GM18526 (cell line): ENCODE results near the gene CDH4.

Source experiments
- POLR2A ChIP-seq: IDR thresholded peaks from 3 replicates; pipeline ENCODE4 v1.6.1; 2011; ENCODE audit not compliant: insufficient read length; ENCODE audit errors: extremely low read depth

Gene CDH4

DNA sequence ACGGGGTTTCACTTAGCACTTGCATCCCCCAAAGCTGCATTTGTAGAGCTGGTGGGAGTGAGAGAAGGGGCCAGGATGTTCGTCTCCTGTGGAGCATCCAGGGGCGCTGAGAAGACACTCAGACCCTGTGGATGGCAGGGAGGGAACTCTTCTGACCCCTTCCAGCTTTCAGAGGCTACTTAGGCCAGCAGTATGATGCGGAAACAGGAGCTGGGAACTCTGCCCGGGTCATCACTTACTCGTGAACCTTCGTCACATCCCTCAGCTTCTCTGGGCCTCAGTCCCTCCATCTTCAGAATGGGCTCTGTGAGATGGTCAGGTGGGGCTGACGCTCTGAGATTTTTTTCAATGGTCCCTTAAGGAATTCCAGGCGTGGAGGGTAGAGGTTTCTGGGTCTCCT, 585.1 kb downstream of the CDH4 start:
- no peak for TF ChIP-seq POLR2A

DNA sequence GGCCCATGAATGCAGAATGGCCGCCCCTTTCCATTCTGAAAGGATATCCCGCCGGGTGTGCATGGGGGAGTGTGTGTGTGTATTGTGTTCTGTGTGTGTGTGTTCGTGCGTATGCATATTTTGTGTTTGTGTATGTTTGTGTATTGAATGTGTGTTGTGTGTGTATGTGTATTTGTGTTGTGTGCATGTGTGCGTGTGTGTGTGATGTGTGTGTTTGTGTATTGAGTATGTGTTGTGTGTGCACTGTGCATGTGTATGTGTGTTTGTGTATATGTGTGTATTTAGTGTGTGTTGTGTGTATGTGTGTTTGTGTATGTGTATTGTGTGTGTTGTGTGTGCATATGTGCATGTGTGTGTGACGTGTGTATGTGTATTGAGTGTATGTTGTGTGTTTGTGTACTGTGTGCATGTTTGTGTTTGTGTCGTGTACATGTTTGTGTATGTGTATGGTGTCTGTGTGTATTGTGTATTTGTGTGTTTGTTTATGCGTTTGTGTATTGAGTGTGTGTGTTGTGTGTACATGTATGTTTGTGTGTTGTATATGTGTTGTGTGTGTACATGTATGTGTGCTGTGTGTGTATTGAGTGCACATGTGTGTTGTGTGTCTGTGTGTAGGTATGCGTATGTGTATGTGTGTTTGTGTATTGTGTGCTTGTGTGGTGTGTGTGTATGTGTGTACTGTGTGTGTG, 587.3 kb downstream of the CDH4 start:
- TF ChIP-seq POLR2A: no peak

DNA sequence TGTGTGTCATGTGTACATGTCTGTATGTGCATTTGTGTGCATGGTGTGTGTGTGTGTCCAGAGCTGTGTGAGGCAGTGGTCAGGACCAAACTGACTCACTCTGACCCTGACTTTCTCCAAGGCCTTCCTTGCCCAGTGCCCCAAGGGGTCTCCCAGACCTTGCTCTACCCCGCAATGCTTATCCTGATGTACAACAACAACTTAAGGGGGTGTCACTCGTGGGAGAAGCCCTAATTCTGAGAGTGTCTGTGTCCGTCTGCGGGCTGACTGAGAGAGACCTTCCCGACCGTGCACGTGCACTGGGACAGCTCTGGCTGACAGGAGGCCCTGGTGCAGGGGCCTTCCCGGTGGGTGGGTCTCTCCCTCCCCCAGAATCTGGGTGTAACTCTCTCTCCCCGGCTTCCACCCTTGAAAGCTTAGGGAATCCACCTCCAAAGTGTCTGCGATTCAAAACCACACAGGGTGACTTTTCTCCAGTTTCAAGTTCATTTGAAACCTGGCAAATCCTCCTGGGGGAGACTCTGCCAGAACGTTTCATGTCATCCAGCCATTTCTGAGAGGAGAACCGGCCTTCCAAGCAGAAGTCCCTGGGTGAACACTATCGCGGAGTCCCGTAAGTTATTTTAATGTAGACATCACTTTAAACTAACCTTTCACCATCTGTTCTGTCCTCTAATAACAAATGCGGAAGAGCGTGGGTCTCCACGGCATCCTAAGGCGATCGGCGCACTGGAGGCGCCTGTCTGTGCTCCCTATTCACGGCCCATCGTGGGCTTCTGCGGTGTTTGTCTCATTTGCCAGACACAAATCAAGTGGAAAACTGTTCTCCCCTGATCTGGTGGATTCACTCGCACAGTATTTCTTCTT, 588.1 kb downstream of the CDH4 start:
- no peak for TF ChIP-seq POLR2A

DNA sequence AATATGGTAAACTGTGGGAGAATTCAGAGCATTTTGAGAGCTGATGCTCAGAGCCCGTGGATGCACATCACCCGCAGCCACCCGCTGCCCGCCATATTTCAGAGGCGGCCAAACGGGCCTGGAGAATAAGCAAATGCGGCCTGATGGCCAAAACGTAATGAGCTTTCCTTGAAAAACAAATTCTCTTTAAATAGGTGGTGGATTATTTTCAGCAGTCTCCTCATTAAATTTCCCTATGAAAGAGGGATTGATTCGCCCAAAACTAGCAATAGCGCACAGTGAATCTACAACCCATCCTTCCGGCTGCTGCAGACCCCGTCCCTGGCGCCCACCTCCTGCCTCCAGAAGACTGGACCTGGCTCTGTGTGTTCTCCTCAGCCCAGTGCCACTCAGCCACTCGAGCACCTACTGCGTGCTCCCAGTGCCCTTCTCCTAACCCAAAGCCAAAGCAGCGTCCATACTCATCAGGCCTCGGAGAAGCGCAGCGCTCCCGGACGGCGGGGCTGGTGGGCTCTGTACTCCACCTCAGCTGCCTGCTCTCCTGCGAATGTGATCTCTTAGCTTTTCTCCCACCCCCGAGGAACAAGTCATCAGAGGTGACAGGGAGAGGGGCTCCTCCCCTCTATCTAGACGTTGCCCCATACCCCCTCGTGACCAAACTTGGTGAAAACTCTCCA, 588.9 kb downstream of the CDH4 start:
- no peak for TF ChIP-seq POLR2A

DNA sequence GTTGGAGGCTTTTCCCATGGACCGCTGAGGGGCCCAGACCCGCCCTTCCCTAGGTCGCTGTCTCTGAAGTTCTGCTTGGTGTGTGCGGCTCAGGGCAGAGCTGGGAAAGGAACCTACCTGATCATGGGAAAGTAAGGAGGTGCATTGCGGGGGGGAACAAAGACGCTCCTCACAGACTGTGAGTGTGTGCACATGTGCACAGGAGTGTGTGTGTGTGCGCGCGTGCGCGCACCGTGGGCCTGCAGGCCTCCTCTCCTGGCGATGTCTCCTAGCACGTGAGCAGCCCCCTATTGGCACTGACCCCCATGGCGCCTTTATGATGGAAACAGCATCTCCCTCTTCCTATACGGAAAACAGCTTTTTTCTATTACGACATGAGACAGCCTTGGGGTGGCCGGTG, 589.5 kb downstream of the CDH4 start:
- TF ChIP-seq POLR2A: no peak

DNA sequence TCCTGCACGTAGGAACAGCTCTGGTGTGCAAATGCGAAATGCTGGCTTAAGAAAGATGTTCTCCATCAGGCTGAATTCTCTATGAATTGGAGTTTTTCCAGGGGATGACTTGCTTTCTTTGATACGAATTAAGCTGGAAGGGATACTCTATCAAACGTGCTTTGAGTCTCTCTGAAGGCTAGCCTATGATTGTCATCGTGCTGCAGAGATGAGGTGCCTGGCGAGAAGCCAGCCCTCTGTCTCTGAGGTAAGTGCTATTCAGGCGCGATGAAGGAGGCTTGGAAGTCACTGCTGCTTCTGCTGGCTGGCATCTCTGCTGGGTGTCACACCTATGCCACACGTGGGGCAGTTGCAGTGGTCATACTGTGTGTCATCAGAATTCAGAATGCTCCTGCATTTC, 589.9 kb downstream of the CDH4 start:
- TF ChIP-seq POLR2A: no peak

DNA sequence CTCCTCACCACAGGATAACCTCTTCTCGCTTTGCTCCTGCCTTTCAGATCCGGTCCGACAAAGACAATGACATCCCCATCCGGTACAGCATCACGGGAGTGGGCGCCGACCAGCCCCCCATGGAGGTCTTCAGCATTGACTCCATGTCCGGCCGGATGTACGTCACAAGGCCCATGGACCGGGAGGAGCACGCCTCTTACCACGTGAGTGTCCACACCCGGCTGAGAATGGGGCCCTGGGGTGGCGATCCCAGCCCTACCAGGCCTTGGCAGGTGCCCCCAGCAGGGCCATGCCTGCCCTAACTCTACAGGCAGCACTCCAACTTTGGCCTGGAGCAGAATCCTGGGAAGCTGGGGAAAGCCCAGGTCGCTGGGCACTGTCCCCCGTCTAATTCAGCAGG, 592.6 kb downstream of the CDH4 start:
- no peak for TF ChIP-seq POLR2A

DNA sequence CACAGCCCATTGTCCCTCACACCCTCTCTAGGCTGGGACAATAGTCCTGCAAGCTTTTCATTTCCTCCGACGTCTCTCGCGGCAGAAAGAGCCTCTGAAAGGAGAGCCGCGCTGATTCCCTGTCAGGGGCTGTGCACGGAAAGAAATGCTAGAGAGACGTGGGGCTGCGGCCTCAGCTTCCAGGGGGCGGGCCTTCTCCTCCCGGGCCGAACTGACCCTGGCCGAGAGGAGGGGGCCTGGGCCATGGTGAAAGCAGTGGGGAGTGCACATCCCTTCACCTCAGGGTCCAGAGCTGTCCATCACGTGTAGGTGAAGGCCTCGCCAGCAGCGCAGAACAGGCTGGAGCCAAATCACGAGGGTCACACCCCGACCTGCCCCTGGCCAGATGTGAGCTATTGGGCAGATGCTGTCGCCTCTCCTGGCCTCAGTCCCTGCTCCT, 593.2 kb downstream of the CDH4 start:
- no peak for TF ChIP-seq POLR2A

DNA sequence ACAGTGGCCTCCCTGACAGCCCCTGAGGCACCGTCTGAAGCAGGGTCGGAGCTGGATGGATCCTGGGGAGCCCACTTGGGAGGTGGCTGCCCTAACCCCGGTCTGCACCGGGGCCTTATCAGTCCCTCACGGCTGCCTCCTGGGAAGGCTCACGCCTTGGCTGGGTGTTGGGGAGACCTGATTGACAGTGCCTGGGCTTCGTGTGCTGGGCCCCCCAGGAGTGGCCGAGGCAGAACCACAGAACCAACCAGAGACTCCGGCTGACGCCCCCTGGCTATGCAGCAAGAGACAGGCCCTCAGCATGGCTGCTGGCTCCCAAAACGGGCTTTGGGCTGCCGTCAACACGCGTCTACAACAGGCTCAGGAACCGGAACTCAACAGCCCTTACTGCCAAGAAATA, 594.0 kb downstream of the CDH4 start:
- TF ChIP-seq POLR2A: no peak

DNA sequence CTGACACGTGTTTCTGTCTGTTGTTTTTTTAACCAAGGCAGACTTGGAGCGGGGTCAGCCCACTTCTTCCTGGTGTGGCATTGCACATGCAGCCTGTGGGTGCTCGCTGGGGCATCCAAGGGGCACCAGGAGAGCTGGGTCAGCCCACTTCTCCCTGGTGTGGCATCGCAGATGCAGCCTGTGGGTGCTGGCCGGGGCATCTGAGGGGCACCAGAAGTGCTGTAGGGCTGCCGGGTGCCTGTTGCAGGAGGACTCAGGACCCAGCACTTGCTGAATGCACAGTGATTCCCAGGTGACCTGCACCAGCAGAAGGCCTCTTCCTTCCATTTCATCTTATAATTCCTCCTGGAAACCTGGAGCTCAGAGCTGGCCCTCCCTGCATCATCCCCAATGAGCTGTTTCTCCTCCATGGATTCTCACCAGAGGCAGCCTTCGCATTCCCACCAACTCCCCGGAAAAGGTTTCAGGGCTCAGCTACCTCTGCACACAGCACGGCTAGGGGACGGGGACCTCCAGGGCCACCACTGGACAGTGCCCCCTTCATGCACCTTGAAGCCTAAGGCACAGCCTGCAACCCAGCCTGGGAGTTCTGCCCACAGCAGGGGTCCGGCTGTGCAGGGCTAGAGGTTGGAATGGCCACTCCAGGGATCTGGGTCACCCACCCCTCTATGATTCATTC, 594.8 kb downstream of the CDH4 start:
- TF ChIP-seq POLR2A: no peak

DNA sequence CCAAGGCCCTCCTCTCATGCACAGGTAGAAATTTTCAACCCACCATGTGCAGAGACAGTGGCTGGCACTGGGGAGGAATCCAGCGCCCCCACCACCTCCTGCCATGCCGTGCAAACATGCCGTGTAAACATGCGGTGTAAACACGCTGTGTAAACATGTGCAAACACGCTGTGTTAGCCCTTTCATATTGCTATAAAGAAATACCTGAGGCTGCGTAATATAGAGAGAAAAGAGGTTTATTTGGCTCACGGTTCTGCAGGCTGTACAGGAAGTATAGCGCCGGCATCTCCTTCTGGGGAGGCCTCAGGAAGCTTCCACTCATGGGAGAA, 595.3 kb downstream of the CDH4 start:
- no peak for TF ChIP-seq POLR2A

DNA sequence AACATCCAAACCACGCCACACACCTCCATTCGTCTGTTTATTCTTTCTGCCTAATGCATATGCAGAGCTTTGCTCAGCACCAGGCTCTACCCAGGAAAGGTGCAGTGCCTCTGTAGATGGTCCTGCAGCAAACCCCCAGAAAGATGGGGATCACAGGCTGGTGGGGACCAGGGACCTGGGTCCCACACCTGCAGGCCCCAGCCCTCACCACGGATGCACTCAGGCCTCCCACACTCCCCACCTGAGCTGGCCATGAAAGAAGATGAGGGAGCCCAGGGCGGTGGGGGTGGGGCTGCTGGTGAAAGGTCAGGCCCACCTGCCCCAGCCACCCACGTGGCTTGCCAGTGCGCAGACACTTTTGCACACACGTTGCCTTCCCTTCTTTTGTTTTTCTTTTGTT, 595.9 kb downstream of the CDH4 start:
- TF ChIP-seq POLR2A: no peak

DNA sequence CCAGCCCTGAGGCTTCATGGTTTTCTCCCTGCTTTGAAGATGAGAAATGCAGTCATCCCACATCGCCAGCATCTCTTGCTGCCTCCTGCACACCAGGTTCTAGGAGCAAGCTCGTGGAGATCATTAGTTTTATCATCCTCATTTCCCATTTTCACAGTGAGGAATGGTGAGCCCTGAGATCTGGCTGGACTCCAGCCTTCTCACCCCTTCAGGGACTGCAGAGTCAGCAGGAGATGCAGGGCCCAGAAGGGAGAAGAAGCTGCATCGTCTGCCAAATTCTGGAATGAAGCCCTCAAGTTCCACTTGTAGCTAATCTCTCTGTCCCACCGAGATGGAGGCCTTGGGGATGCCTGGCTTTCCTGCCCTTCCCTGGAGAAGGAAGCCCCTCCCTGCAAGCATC, 596.8 kb downstream of the CDH4 start:
- TF ChIP-seq POLR2A: no peak

DNA sequence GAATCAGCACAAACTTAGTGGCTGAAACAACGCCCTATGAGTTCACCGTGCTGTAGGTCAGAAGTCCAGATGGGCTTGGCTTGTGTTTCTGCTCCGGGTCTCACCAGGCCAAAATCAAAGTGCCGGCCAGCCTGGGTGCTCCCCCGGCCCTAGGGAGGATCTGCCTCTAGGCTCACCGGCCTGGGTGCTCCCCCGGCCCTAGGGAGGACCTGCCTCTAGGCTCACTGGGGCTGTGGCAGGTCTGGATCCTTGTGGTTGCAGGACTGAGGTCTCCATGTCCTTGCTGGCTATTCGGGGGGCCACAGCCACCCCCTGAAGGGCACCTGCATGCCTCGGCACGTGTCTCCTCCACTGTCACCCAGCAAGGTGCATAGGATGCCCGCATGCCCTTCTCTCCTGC, 597.3 kb downstream of the CDH4 start:
- no peak for TF ChIP-seq POLR2A

DNA sequence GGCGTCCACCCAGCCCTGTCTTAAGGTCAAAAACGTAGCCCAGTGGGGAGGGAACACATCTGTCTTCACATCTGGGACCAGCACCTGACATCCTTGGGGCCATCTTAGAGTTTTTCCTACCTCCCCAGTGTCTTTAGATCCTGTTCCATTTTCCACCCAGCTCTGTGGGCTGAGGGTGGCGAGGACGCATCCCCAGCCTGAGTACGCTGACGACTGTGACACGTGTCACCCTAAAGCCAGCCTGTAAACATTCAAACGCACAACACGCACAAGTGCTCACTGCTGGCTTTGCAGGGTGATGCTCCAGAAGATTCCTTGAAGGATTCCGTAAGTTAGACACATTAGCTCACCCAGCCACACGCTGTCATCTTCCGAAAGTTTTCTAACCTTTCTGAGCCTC, 597.8 kb downstream of the CDH4 start:
- TF ChIP-seq POLR2A: no peak

DNA sequence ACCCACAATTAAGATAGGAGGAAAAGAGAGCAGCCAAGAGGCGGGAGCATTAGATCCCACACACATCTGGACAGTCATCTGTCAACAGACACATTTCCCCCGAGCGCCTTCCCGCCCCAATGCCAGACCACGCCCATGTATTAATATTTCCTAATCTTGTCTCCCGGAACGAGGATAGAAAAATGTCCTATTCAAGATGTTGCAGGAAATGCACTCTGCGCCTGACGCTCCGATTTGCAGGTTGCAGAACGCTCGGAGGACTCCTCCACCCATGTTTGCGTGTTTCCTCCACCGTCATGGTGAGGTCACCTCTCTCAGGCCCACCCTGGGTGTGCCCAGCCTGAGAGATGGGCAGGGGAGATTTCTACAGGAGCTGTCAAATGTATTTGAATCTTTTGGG, 598.4 kb downstream of the CDH4 start:
- TF ChIP-seq POLR2A: no peak
